GM13976 (cell line): Measurements from ENCODE around the gene OCA2.

Experiments
- DNase-seq: peaks from one replicate; pipeline ENCODE4 v3.0.0; 2012; ENCODE audit warnings: low spot score
- CTCF ChIP-seq: IDR thresholded peaks from 2 replicates; pipeline ENCODE4 v1.5.1; 2012; ENCODE audit warnings: borderline replicate concordance, mild to moderate bottlenecking; ENCODE audit not compliant: insufficient read depth; ENCODE audit errors: extremely low read depth, missing control alignments, control extremely low read depth
- in situ Hi-C: fragments of 300-500 bp; cut with MboI; formaldehyde crosslinking; loops from one replicate; pipeline ENCODE4 v1.12.0; 2022; ENCODE audit warnings: low sequenced_read_pairs, mixed read lengths, inconsistent platforms; ENCODE audit not compliant: unreplicated experiment

The OCA2 gene

GRCh38 chr15:27824841-27825422, 274.2 kb downstream of the OCA2 start:
- TF ChIP-seq CTCF = no peak
- in situ Hi-C loops = no loop called here

GRCh38 chr15:27821273-27821672, 277.8 kb downstream of the OCA2 start:
- no peak for TF ChIP-seq CTCF
- DNase-seq = no peak
- in situ Hi-C loops = no loop called here

More at GRCh38 chr15:27824841-27825422, 274.2 kb downstream of the OCA2 start:
- no peak for DNase-seq

GRCh38 chr15:27820722-27821121, 278.4 kb downstream of the OCA2 start:
- in situ Hi-C loops = no loop called here

GRCh38 chr15:27820232-27820631, 278.9 kb downstream of the OCA2 start:
- no peak for TF ChIP-seq CTCF
- DNase-seq = no peak
- in situ Hi-C loops = no loop called here

More at GRCh38 chr15:27820722-27821121, 278.4 kb downstream of the OCA2 start:
- no peak for TF ChIP-seq CTCF
- DNase-seq = no peak

- no peak for DNase-seq
- in situ Hi-C loops = no loop called here
- TF ChIP-seq CTCF = no peak
These were observed 281.9 kb downstream of the OCA2 start for GRCh38 chr15:27817258-27817657.

GRCh38 chr15:27816790-27817189, 282.3 kb downstream of the OCA2 start:
- in situ Hi-C loops = no loop called here
- no peak for TF ChIP-seq CTCF
- no peak for DNase-seq
